Measurements from ENCODE around the gene DDAH2. TPM values are rescaled to one million over a fixed set of nuclear protein-coding genes. Genes with fewer than 3 reads are reported as not detected.

The DDAH2 gene
- total RNA-seq (100 to 1,000 TPM in 1 of 2 donors, 10 to 100 TPM in 1; 62.9 to 207 TPM), polyA plus RNA-seq (ENCODE audit: insufficient read length in 2 of 2) (100 to 1,000 TPM; 159 to 178 TPM)
- long read RNA-seq, donor 1, transcript DDAH2-212 (6 exons, 1,688 nt): minor isoform, 27 of 131 reads
- long read RNA-seq, donor 1, transcript DDAH2-213 (7 exons, 1,688 nt): major isoform, 71 of 131 reads
- long read RNA-seq, donor 1, partial matches to known transcripts: 23 of 131 reads
- long read RNA-seq, donor 1, other reads (novel, unspliced or antisense): 5 of 131 reads
- long read RNA-seq, donor 2, transcript DDAH2-213 (7 exons, 1,688 nt): major isoform, 28 of 45 reads
- long read RNA-seq, donor 2, transcript DDAH2-212 (6 exons, 1,688 nt): minor isoform, 13 of 45 reads
- long read RNA-seq, donor 2, partial matches to known transcripts: 0 of 45 reads
- long read RNA-seq, donor 2, other reads (novel, unspliced or antisense): 0 of 45 reads
- long read RNA-seq, donor 3, transcript DDAH2-213 (7 exons, 1,688 nt): major isoform, 52 of 84 reads
- long read RNA-seq, donor 3, transcript DDAH2-212 (6 exons, 1,688 nt): minor isoform, 20 of 84 reads
- long read RNA-seq, donor 3, partial matches to known transcripts: 6 of 84 reads
- long read RNA-seq, donor 3, other reads (novel, unspliced or antisense): 0 of 84 reads
- long read RNA-seq, donor 4, transcript DDAH2-213 (7 exons, 1,688 nt): major isoform, 106 of 164 reads
- long read RNA-seq, donor 4, transcript DDAH2-212 (6 exons, 1,688 nt): minor isoform, 17 of 164 reads
- long read RNA-seq, donor 4, transcript DDAH2-211 (7 exons, 1,330 nt): minor isoform, 8 of 164 reads
- long read RNA-seq, donor 4, partial matches to known transcripts: 22 of 164 reads
- long read RNA-seq, donor 4, other reads (novel, unspliced or antisense): 5 of 164 reads

- Histone ChIP-seq H3K9me3 (ENCODE audit: control insufficient read depth, insufficient read depth, low read length) (no peaks in the 10 kb centered on the region), H3K4me3 (ENCODE audit: low read depth, low read length) (peak within 1 kb of the TSS; percentile 99), H3K27ac (ENCODE audit: low read depth, low read length) (peak within 1 kb of the TSS; percentile 99), H3K4me1 (ENCODE audit: control insufficient read depth, insufficient read depth, low read length) (peaks cover 28% of the 10 kb centered on the region), H3K27me3 (ENCODE audit: control insufficient read depth, insufficient read depth, low read length) (no peaks in the 10 kb centered on the region), H3K36me3 (ENCODE audit: control insufficient read depth, insufficient read depth, low read length) (peaks cover 53% of the 10 kb centered on the region)
- WGBS (ENCODE audit: insufficient coverage): 6% methylated on average over 30 of the region's 36 CpGs
- peak in 1 of 6 donors; percentile 24 for DNase-seq (ENCODE audit: low read depth in 4 of 6, low spot score in 6 of 6)
Observed at GRCh38 chr6:31728767-31729514, at the start of gene DDAH2. Gene DDAH2 (minus strand): TSS chr6:31729299. CDS start chr6:31729161, 138 bp downstream.

- H3K4me3 ChIP-seq (ENCODE audit: low read depth, low read length): no peak overlapping the region
- H3K4me1 ChIP-seq (ENCODE audit: control insufficient read depth, insufficient read depth, low read length): peaks cover 13% of the 10 kb centered on the region
- peaks cover 75% of the 10 kb centered on the region for H3K36me3 ChIP-seq (ENCODE audit: control insufficient read depth, insufficient read depth, low read length)
- 83% methylated on average over 4 of the region's 5 CpGs for WGBS (ENCODE audit: insufficient coverage)
- H3K9me3 ChIP-seq (ENCODE audit: control insufficient read depth, insufficient read depth, low read length): no peaks in the 10 kb centered on the region
- no peaks in the 10 kb centered on the region for H3K27me3 ChIP-seq (ENCODE audit: control insufficient read depth, insufficient read depth, low read length)
- no peak for DNase-seq (ENCODE audit: low read depth in 4 of 6, low spot score in 6 of 6)
- H3K27ac ChIP-seq (ENCODE audit: low read depth, low read length): no peak overlapping the region
Observed at GRCh38 chr6:31778193-31778592, 49.1 kb upstream of the DDAH2 start.

- 100% methylated on average over 2 of the region's 5 CpGs for WGBS (ENCODE audit: insufficient coverage)
Observed at GRCh38 chr6:31777667-31778050, 48.6 kb upstream of the DDAH2 start.

GRCh38 chr6:31776989-31777666 lies 48.0 kb upstream of the DDAH2 start, which contains the start of gene VWA7:
Gene VWA7 (minus strand): TSS chr6:31777328. CDS start chr6:31776779, 549 bp downstream.
- peak in 2 of 6 donors; percentile 8 to 35 for DNase-seq (ENCODE audit: low read depth in 4 of 6, low spot score in 6 of 6)
- Histone ChIP-seq H3K27me3 (ENCODE audit: control insufficient read depth, insufficient read depth, low read length) (no peaks in the 10 kb centered on the region), H3K4me3 (ENCODE audit: low read depth, low read length) (no peak within 1 kb of the TSS), H3K4me1 (ENCODE audit: control insufficient read depth, insufficient read depth, low read length) (peaks cover 17% of the 10 kb centered on the region), H3K9me3 (ENCODE audit: control insufficient read depth, insufficient read depth, low read length) (no peaks in the 10 kb centered on the region), H3K36me3 (ENCODE audit: control insufficient read depth, insufficient read depth, low read length) (peaks cover 65% of the 10 kb centered on the region), H3K27ac (ENCODE audit: low read depth, low read length) (no peak within 1 kb of the TSS)
- 55% methylated on average over 8 of the region's 15 CpGs for WGBS (ENCODE audit: insufficient coverage)

More at GRCh38 chr6:31777667-31778050, 48.6 kb upstream of the DDAH2 start:
- Histone ChIP-seq H3K4me1 (ENCODE audit: control insufficient read depth, insufficient read depth, low read length) (peaks cover 17% of the 10 kb centered on the region), H3K27me3 (ENCODE audit: control insufficient read depth, insufficient read depth, low read length) (no peaks in the 10 kb centered on the region), H3K9me3 (ENCODE audit: control insufficient read depth, insufficient read depth, low read length) (no peaks in the 10 kb centered on the region), H3K36me3 (ENCODE audit: control insufficient read depth, insufficient read depth, low read length) (peaks cover 70% of the 10 kb centered on the region), H3K4me3 (ENCODE audit: low read depth, low read length) (no peak overlapping the region), H3K27ac (ENCODE audit: low read depth, low read length) (no peak overlapping the region)
- no peak for DNase-seq (ENCODE audit: low read depth in 4 of 6, low spot score in 6 of 6)

- WGBS (ENCODE audit: insufficient coverage): 50% methylated on average over 14 of the region's 14 CpGs
- no peaks in the 10 kb centered on the region for H3K27me3 ChIP-seq (ENCODE audit: control insufficient read depth, insufficient read depth, low read length)
- no peak overlapping the region for H3K27ac ChIP-seq (ENCODE audit: low read depth, low read length)
- peaks cover 17% of the 10 kb centered on the region for H3K4me1 ChIP-seq (ENCODE audit: control insufficient read depth, insufficient read depth, low read length)
- H3K36me3 ChIP-seq (ENCODE audit: control insufficient read depth, insufficient read depth, low read length): peaks cover 59% of the 10 kb centered on the region
- H3K9me3 ChIP-seq (ENCODE audit: control insufficient read depth, insufficient read depth, low read length): no peaks in the 10 kb centered on the region
- no peak for DNase-seq (ENCODE audit: low read depth in 4 of 6, low spot score in 6 of 6)
- no peak overlapping the region for H3K4me3 ChIP-seq (ENCODE audit: low read depth, low read length)
Observed at GRCh38 chr6:31776485-31776988, 47.4 kb upstream of the DDAH2 start.

- no peak for DNase-seq (ENCODE audit: low read depth in 4 of 6, low spot score in 6 of 6)
- no peak overlapping the region for H3K4me3 ChIP-seq (ENCODE audit: low read depth, low read length)
- no peak overlapping the region for H3K27ac ChIP-seq (ENCODE audit: low read depth, low read length)
- 89% methylated on average over 32 of the region's 32 CpGs for WGBS (ENCODE audit: insufficient coverage)
- H3K4me1 ChIP-seq (ENCODE audit: control insufficient read depth, insufficient read depth, low read length): peaks cover 17% of the 10 kb centered on the region
- H3K36me3 ChIP-seq (ENCODE audit: control insufficient read depth, insufficient read depth, low read length): peaks cover 52% of the 10 kb centered on the region
- H3K9me3 ChIP-seq (ENCODE audit: control insufficient read depth, insufficient read depth, low read length): no peaks in the 10 kb centered on the region
- H3K27me3 ChIP-seq (ENCODE audit: control insufficient read depth, insufficient read depth, low read length): no peaks in the 10 kb centered on the region
Observed at GRCh38 chr6:31775633-31776484, 46.8 kb upstream of the DDAH2 start.

GRCh38 chr6:31775184-31775583 lies 46.1 kb upstream of the DDAH2 start:
- no peak for DNase-seq (ENCODE audit: low read depth in 4 of 6, low spot score in 6 of 6)
- Histone ChIP-seq H3K4me1 (ENCODE audit: control insufficient read depth, insufficient read depth, low read length) (peaks cover 17% of the 10 kb centered on the region), H3K4me3 (ENCODE audit: low read depth, low read length) (no peak overlapping the region), H3K27ac (ENCODE audit: low read depth, low read length) (no peak overlapping the region), H3K27me3 (ENCODE audit: control insufficient read depth, insufficient read depth, low read length) (no peaks in the 10 kb centered on the region), H3K36me3 (ENCODE audit: control insufficient read depth, insufficient read depth, low read length) (peaks cover 45% of the 10 kb centered on the region), H3K9me3 (ENCODE audit: control insufficient read depth, insufficient read depth, low read length) (no peaks in the 10 kb centered on the region)
- 80% methylated on average over 3 of the region's 4 CpGs for WGBS (ENCODE audit: insufficient coverage)

GRCh38 chr6:31771992-31772358 lies 42.9 kb upstream of the DDAH2 start:
- WGBS (ENCODE audit: insufficient coverage): 0% methylated on average over 1 of the region's 4 CpGs
- H3K4me3 ChIP-seq (ENCODE audit: low read depth, low read length): no peak overlapping the region
- DNase-seq (ENCODE audit: low read depth in 4 of 6, low spot score in 6 of 6): no peak

More at GRCh38 chr6:31771992-31772358, 42.9 kb upstream of the DDAH2 start:
- H3K27me3 ChIP-seq (ENCODE audit: control insufficient read depth, insufficient read depth, low read length): no peaks in the 10 kb centered on the region
- peaks cover 15% of the 10 kb centered on the region for H3K36me3 ChIP-seq (ENCODE audit: control insufficient read depth, insufficient read depth, low read length)
- no peak overlapping the region for H3K27ac ChIP-seq (ENCODE audit: low read depth, low read length)
- H3K4me1 ChIP-seq (ENCODE audit: control insufficient read depth, insufficient read depth, low read length): peaks cover 10% of the 10 kb centered on the region
- no peaks in the 10 kb centered on the region for H3K9me3 ChIP-seq (ENCODE audit: control insufficient read depth, insufficient read depth, low read length)
